MM.1S (cell line): Measurements from ENCODE around the gene CCDC124.

Experiments
- DNase-seq: peaks from one replicate; pipeline ENCODE4 v3.0.0-alpha.2; 2015
- H2AFZ ChIP-seq: fragments of 300-600 bp; sonication (generic); 2 replicates; pipeline ENCODE4 v1.6.0; 2016; ENCODE audit warnings: antibody characterized with exemption, low read length
- H3F3A ChIP-seq: fragments of 300-600 bp; sonication (generic); 2 replicates; pipeline ENCODE4 v1.6.1; 2016; ENCODE audit warnings: mild to moderate bottlenecking, antibody characterized with exemption, low read length, moderate library complexity, mixed read lengths; ENCODE audit not compliant: insufficient read depth
- H3K27ac ChIP-seq: fragments of 300-600 bp; sonication (generic); 2 replicates; pipeline ENCODE4 v1.5.1; 2016; ENCODE audit warnings: mild to moderate bottlenecking, low read length
- H3K27me3 ChIP-seq: fragments of 300-600 bp; sonication (generic); replicated peaks from 2 replicates; pipeline ENCODE4 v1.6.0; 2016; ENCODE audit warnings: low read length; ENCODE audit not compliant: insufficient read depth
- H3K36me3 ChIP-seq: fragments of 300-600 bp; sonication (generic); replicated peaks from 2 replicates; pipeline ENCODE4 v1.6.1; 2016; ENCODE audit warnings: mild to moderate bottlenecking, low read length, mixed read lengths; ENCODE audit not compliant: insufficient read depth
- H3K4me1 ChIP-seq: fragments of 300-600 bp; sonication (generic); 2 replicates; pipeline ENCODE4 v1.6.1; 2016; ENCODE audit warnings: low read length, mixed read lengths
- H3K4me2 ChIP-seq: fragments of 300-600 bp; sonication (generic); 2 replicates; pipeline ENCODE4 v1.6.0; 2016; ENCODE audit warnings: low read depth, low read length
- H3K4me3 ChIP-seq: fragments of 300-600 bp; sonication (generic); 2 replicates; pipeline ENCODE4 v1.5.1; 2016; ENCODE audit warnings: low read length, mixed read lengths
- H3K79me2 ChIP-seq: fragments of 300-600 bp; sonication (generic); 2 replicates; pipeline ENCODE4 v1.6.1; 2016; ENCODE audit warnings: mixed run types, low read length, mixed read lengths
- H3K9ac ChIP-seq: fragments of 300-600 bp; sonication (generic); 2 replicates; pipeline ENCODE4 v1.6.1; 2016; ENCODE audit warnings: low read length, mixed read lengths
- H3K9me2 ChIP-seq: fragments of 300-600 bp; sonication (generic); replicated peaks from 2 replicates; pipeline ENCODE4 v1.6.1; 2016; ENCODE audit warnings: mild to moderate bottlenecking, low read length, mixed read lengths; ENCODE audit not compliant: insufficient read depth
- H3K9me3 ChIP-seq: fragments of 300-600 bp; sonication (generic); replicated peaks from 2 replicates; pipeline ENCODE4 v1.6.1; 2016; ENCODE audit warnings: mild to moderate bottlenecking, low read length, mixed read lengths; ENCODE audit not compliant: insufficient read depth
- H4K20me1 ChIP-seq: fragments of 300-600 bp; sonication (generic); 2 replicates; pipeline ENCODE4 v1.6.1; 2016; ENCODE audit warnings: mild to moderate bottlenecking, low read length, moderate library complexity, mixed read lengths; ENCODE audit not compliant: insufficient read depth
- EZH2 ChIP-seq: fragments of 300-600 bp; sonication (generic); optimal IDR thresholded peaks from 2 replicates; pipeline ENCODE3; 2017; ENCODE audit warnings: low read depth, mild to moderate bottlenecking, antibody characterized with exemption, low read length, mixed read lengths
- EZH2phosphoT487 ChIP-seq: fragments of 300-600 bp; sonication (generic); IDR thresholded peaks from 2 replicates; pipeline ENCODE4 v1.6.1; 2018; ENCODE audit warnings: antibody characterized with exemption, low read length
- TF ChIP-seq, protein P1 (sequence below): fragments of 300-600 bp; sonication (generic); IDR thresholded peaks from 2 replicates; pipeline ENCODE4 v1.5.1; 2016; ENCODE audit warnings: antibody characterized with exemption, low read length, mixed read lengths

CCDC124 gene

DNA sequence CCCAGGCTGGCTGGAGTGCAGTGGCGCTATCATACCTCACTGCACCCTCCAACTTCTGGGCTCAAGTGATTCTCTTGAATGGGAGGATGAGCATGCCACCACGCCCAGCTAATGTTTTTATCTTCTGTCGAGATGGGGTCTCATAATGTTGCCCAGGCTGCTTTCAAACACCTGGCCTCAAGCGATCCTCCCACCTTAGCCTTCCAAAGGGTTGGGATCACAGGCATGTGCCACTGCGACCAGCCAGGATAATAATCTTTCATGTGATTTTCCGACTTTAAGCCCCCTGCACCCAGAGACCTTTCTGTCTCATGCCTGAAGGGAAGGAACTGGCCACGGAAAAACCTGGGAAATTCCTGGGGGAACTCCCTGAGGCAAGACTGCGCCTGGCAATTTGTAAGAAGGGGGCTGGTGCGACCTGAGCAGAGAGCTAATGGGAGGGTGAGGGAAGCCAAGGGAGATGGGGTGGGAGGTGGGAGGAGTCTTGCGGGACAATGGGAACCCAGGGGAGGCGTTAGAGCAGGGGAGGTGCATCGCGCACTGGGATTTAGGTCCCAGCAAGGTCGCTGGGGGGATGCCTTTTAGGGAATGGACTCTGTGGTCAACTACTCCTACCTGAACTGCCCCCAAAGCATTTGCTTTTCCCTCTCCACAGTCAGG is 1.2 kb upstream of the CCDC124 start:
- no peak overlapping the region for H3K9ac ChIP-seq
- no peaks in the 10 kb centered on the region for H4K20me1 ChIP-seq
- H3K4me1 ChIP-seq = peaks cover 11% of the 10 kb centered on the region
- no peaks in the 10 kb centered on the region for H3K36me3 ChIP-seq
- H3K27me3 ChIP-seq = peaks cover 18% of the 10 kb centered on the region
- H3K9me3 ChIP-seq = no peaks in the 10 kb centered on the region
- H2AFZ ChIP-seq = peak overlapping the region; percentile 64
- no peak overlapping the region for H3K27ac ChIP-seq
- H3K79me2 ChIP-seq = peaks cover 11% of the 10 kb centered on the region
- H3K4me3 ChIP-seq = peak overlapping the region; percentile 93; the same call in 1 of the 2 replicates
- no peaks in the 10 kb centered on the region for H3F3A ChIP-seq
- TF ChIP-seq, protein P1, sequence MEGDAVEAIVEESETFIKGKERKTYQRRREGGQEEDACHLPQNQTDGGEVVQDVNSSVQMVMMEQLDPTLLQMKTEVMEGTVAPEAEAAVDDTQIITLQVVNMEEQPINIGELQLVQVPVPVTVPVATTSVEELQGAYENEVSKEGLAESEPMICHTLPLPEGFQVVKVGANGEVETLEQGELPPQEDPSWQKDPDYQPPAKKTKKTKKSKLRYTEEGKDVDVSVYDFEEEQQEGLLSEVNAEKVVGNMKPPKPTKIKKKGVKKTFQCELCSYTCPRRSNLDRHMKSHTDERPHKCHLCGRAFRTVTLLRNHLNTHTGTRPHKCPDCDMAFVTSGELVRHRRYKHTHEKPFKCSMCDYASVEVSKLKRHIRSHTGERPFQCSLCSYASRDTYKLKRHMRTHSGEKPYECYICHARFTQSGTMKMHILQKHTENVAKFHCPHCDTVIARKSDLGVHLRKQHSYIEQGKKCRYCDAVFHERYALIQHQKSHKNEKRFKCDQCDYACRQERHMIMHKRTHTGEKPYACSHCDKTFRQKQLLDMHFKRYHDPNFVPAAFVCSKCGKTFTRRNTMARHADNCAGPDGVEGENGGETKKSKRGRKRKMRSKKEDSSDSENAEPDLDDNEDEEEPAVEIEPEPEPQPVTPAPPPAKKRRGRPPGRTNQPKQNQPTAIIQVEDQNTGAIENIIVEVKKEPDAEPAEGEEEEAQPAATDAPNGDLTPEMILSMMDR = no peak
- no peak for TF ChIP-seq EZH2
- no peak for TF ChIP-seq EZH2phosphoT487
- no peak for DNase-seq
- no peaks in the 10 kb centered on the region for H3K9me2 ChIP-seq
- peak overlapping the region; percentile 99 for H3K4me2 ChIP-seq

GRCh38 chr19:17933414-17934129 is 757 bp downstream of the CCDC124 start:
- no peaks in the 10 kb centered on the region for H3K9me3 ChIP-seq
- H3K4me1 ChIP-seq = peaks cover 11% of the 10 kb centered on the region
- H3F3A ChIP-seq = no peaks in the 10 kb centered on the region
- H3K27ac ChIP-seq = no peak overlapping the region
- no peaks in the 10 kb centered on the region for H3K9me2 ChIP-seq
- TF ChIP-seq, protein P1 = no peak
- TF ChIP-seq EZH2 (no peak), EZH2phosphoT487 (no peak)
- DNase-seq = no peak
- H3K27me3 ChIP-seq = peaks cover 9% of the 10 kb centered on the region; the same call in 1 of the 2 replicates
- peaks cover 11% of the 10 kb centered on the region for H3K79me2 ChIP-seq
- peak overlapping the region; percentile 93 for H3K4me3 ChIP-seq
- H4K20me1 ChIP-seq = no peaks in the 10 kb centered on the region
- peak overlapping the region; percentile 99 for H3K4me2 ChIP-seq
- H3K9ac ChIP-seq = peak overlapping the region; percentile 87
- H2AFZ ChIP-seq = peak overlapping the region; percentile 64
- H3K36me3 ChIP-seq = no peaks in the 10 kb centered on the region

DNA sequence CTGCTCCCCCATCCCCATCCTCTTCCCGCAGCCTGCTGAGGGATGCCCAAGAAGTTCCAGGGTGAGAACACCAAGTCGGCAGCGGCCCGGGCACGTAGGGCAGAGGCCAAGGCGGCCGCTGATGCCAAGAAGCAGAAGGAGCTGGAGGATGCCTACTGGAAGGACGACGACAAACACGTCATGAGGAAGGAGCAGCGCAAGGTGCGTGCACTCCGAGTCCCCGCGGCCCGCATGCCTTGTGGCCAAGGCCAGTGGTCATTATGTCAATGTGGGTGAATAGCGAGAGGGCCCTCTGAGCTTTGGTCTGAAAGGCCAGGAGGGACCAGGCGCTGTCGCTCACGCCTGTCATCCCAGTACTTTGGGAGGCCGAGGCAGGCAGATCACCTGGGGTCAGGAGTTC is 3.6 kb downstream of the CCDC124 start:
- no peak for DNase-seq
- H3K79me2 ChIP-seq = peaks cover 11% of the 10 kb centered on the region
- no peaks in the 10 kb centered on the region for H3F3A ChIP-seq
- no peak overlapping the region for H3K4me2 ChIP-seq
- no peaks in the 10 kb centered on the region for H4K20me1 ChIP-seq
- no peak overlapping the region for H3K4me3 ChIP-seq
- H3K9me3 ChIP-seq = no peaks in the 10 kb centered on the region
- H3K36me3 ChIP-seq = no peaks in the 10 kb centered on the region
- peaks cover 11% of the 10 kb centered on the region for H3K4me1 ChIP-seq
- H3K9ac ChIP-seq = no peak overlapping the region
- H2AFZ ChIP-seq = no peak overlapping the region
- no peak overlapping the region for H3K27ac ChIP-seq
- peaks cover 8% of the 10 kb centered on the region; the same call in 1 of the 2 replicates for H3K27me3 ChIP-seq
- no peaks in the 10 kb centered on the region for H3K9me2 ChIP-seq
- TF ChIP-seq EZH2phosphoT487 = no peak
- no peak for TF ChIP-seq EZH2
- TF ChIP-seq, protein P1 = no peak
